Caco-2 (cell line): Measurements from ENCODE around the gene CAMK1D. TPM values are rescaled to one million over a fixed set of nuclear protein-coding genes. Genes with fewer than 3 reads are reported as not detected.
"Not testable (repeated sequence)": the region's sequence is repeated elsewhere in the genome, so short reads cannot be mapped to it uniquely, and the experiment has no call there.

ENCODE experiments used
- BruUV-seq: library from RNA; stranded (reverse); fragments of 400-500 nt; replicated peaks from 2 replicates; lab custom pipeline; 2021; lab: Mats Ljungman, UMichigan
- CTCF ChIA-PET: fragments of 300-600 bp; sonication (Branson Sonifier 250); formaldehyde crosslinking; loops from one replicate; lab custom pipeline; 2022; ENCODE audit warnings: antibody characterized with exemption; lab: Charles Lee
- POLR2A ChIA-PET: fragments of 300-600 bp; sonication (Branson Sonifier 250); formaldehyde crosslinking; loops from one replicate; lab custom pipeline; 2022; ENCODE audit warnings: antibody characterized with exemption; lab: Charles Lee
- DNase-seq, 2 experiments: peaks; one replicate each; pipeline versions ENCODE4 v3.0.0 to v3.0.0-alpha.2; 2020 to 2022
- H3K27me3 ChIP-seq: replicated peaks from 2 replicates; pipeline ENCODE4 v1.6.0; 2011; ENCODE audit warnings: low read length; ENCODE audit not compliant: control insufficient read depth, insufficient read depth
- H3K36me3 ChIP-seq: 2 replicates; pipeline ENCODE4 v1.5.1; 2011; ENCODE audit warnings: low read length; ENCODE audit not compliant: control insufficient read depth, insufficient read depth
- H3K4me1 ChIP-seq: fragments of 250-450 bp; sonication (Bioruptor Pico); 2 replicates; pipeline ENCODE4 v1.5.1; 2020; ENCODE audit warnings: mild to moderate bottlenecking
- H3K4me3 ChIP-seq: 2 replicates; pipeline ENCODE4 v1.5.1; 2011; ENCODE audit warnings: low read depth, mild to moderate bottlenecking, control low read depth, low read length
- H3K9me3 ChIP-seq: fragments of 250-450 bp; sonication (Bioruptor Pico); 2 replicates; pipeline ENCODE4 v1.5.1; 2020; ENCODE audit warnings: mild to moderate bottlenecking, moderate library complexity
- H3K27ac Mint-ChIP-seq: one replicate; pipeline ENCODE4 v1.8.0; 2022; ENCODE audit warnings: mixed read lengths; ENCODE audit not compliant: unreplicated experiment
- H3K27me3 Mint-ChIP-seq: one replicate; pipeline ENCODE4 v1.8.0; 2022; ENCODE audit warnings: mixed read lengths; ENCODE audit not compliant: insufficient read depth, unreplicated experiment
- H3K36me3 Mint-ChIP-seq: one replicate; pipeline ENCODE4 v1.8.0; 2022; ENCODE audit warnings: mild to moderate bottlenecking, mixed read lengths; ENCODE audit not compliant: insufficient read depth, unreplicated experiment
- H3K4me1 Mint-ChIP-seq: one replicate; pipeline ENCODE4 v1.8.0; 2022; ENCODE audit warnings: low read depth, mixed read lengths; ENCODE audit not compliant: unreplicated experiment
- H3K4me3 Mint-ChIP-seq: one replicate; pipeline ENCODE4 v1.8.0; 2022; ENCODE audit warnings: mild to moderate bottlenecking, moderate library complexity, mixed read lengths; ENCODE audit not compliant: unreplicated experiment
- H3K9me3 Mint-ChIP-seq: one replicate; pipeline ENCODE4 v1.8.0; 2022; ENCODE audit warnings: mixed read lengths; ENCODE audit not compliant: unreplicated experiment
- CTCF ChIP-seq, 2 experiments: fragments of 200-600 bp in 1 of 2; IDR thresholded peaks; 1 replicate in 1 of 2; 2 replicates in 1 of 2; pipeline versions ENCODE4 v1.5.1 to v1.8.0; 2011 to 2022; ENCODE audit warnings: antibody characterized with exemption in 1 of 2, control low read depth in 1 of 2, inconsistent platforms in 1 of 2, low read depth in 1 of 2, low read length in 1 of 2, mild to moderate bottlenecking in 1 of 2, moderate library complexity in 1 of 2; ENCODE audit not compliant: insufficient read depth in 1 of 2, severe bottlenecking in 1 of 2, unreplicated experiment in 1 of 2
- intact Hi-C: fragments of 100-400 bp; cut with micrococcal nuclease; formaldehyde crosslinking; loops from one replicate; pipeline ENCODE4 v1.10.0; 2022; ENCODE audit not compliant: unreplicated experiment
- total RNA-seq: library from RNA; stranded (reverse); gene quantifications from 2 replicates; pipeline ENCODE4 v1.2.3, GENCODE V29; 2022

CAMK1D gene
- total RNA-seq, 1 experiment from 2014 or later = 10.9 TPM

GRCh38 chr10:12435348-12435747 is 86.0 kb downstream of the CAMK1D start:
- Mint-ChIP-seq H3K4me3 (no peak overlapping the region), H3K27ac (no peak overlapping the region), H3K36me3 (no peaks in the 10 kb centered on the region), H3K27me3 (peaks cover 7% of the 10 kb centered on the region), H3K9me3 (peaks cover 20% of the 10 kb centered on the region), H3K4me1 (peaks cover 9% of the 10 kb centered on the region)
- no peak overlapping the region for H3K4me3 ChIP-seq
- peaks cover 6% of the 10 kb centered on the region; the same call in 1 of the 2 replicates for H3K9me3 ChIP-seq
- no peak for TF ChIP-seq CTCF (IDR thresholded peaks at IDR 0.05; ENCODE audit: insufficient read depth in 1 of 2, low read depth in 1 of 2, low read length in 1 of 2, severe bottlenecking in 1 of 2, unreplicated experiment in 1 of 2)
- intact Hi-C loops = no loop called here
- DNase-seq = peak in 1 of 2 experiments; percentile 27
- H3K27me3 ChIP-seq = no peaks in the 10 kb centered on the region
- ChIA-PET CTCF (no interaction called here), POLR2A (no interaction called here)
- H3K4me1 ChIP-seq = 0 out of 2 replicates have a peak, but pooled peaks cover 9% of the 10 kb centered on the region
- H3K36me3 ChIP-seq = no peaks in the 10 kb centered on the region
- no TSS peak for BruUV-seq

GRCh38 chr10:12438919-12439692 is 89.8 kb downstream of the CAMK1D start:
- H3K4me1 ChIP-seq = 0 out of 2 replicates have a peak, but pooled peaks cover 9% of the 10 kb centered on the region
- peaks cover 6% of the 10 kb centered on the region; the same call in 1 of the 2 replicates for H3K9me3 ChIP-seq
- H3K4me3 ChIP-seq = no peak overlapping the region
- no peak for TF ChIP-seq CTCF (IDR thresholded peaks at IDR 0.05; ENCODE audit: insufficient read depth in 1 of 2, low read depth in 1 of 2, low read length in 1 of 2, severe bottlenecking in 1 of 2, unreplicated experiment in 1 of 2)
- Mint-ChIP-seq H3K36me3 (no peaks in the 10 kb centered on the region), H3K27me3 (peaks cover 3% of the 10 kb centered on the region), H3K27ac (peak overlapping the region; percentile 42), H3K9me3 (peaks cover 21% of the 10 kb centered on the region), H3K4me1 (peaks cover 9% of the 10 kb centered on the region), H3K4me3 (no peak overlapping the region)
- intact Hi-C loops = no loop called here
- ChIA-PET CTCF (no interaction called here), POLR2A (no interaction called here)
- no TSS peak for BruUV-seq
- DNase-seq = peak in 1 of 2 experiments; percentile 18
- H3K36me3 ChIP-seq = no peaks in the 10 kb centered on the region
- no peaks in the 10 kb centered on the region for H3K27me3 ChIP-seq

GRCh38 chr10:12439767-12440166 is 90.4 kb downstream of the CAMK1D start:
- DNase-seq, BruUV-seq, H3K4me1 ChIP-seq, H3K36me3 ChIP-seq, POLR2A ChIA-PET, intact Hi-C loops, H3K9me3 ChIP-seq, H3K4me1 Mint-ChIP-seq, H3K27me3 ChIP-seq, CTCF ChIA-PET, H3K4me3 ChIP-seq, H3K36me3 Mint-ChIP-seq, H3K4me3 Mint-ChIP-seq, H3K27me3 Mint-ChIP-seq: not testable (repeated sequence)
- H3K27ac Mint-ChIP-seq = peak overlapping the region; percentile 42
- H3K9me3 Mint-ChIP-seq = peaks cover 27% of the 10 kb centered on the region
